Measurements from ENCODE around the gene PLD6.
"Not testable (repeated sequence)": the region's sequence is repeated elsewhere in the genome, so short reads cannot be mapped to it uniquely, and the experiment has no call there.

PLD6 gene

DNA sequence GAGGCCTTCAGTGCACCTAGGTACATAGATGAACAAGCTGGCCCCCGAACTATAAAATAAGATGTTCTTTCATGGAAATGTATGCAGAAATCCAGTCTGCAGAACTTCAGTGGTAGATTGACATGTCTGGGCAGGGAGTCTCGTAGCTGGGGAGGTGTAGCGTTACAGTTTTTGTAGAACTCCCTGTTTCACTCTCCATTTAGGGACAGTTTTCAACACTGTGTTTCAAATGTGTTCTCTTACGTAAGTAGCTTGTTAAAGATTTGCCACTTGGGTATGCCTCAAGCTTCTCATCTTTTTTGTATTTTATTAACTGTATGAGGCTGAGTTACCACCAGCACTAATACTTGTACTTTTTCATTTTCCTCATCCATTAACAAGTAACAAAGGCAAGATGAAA, 46.6 kb downstream of the PLD6 start:
- Histone ChIP-seq H3K4me1 (ENCODE audit: control insufficient read depth, low read depth, low read length) (no peaks in the 10 kb centered on the region), H3K27ac (ENCODE audit: low read length) (no peak overlapping the region), H3K27me3 (ENCODE audit: control insufficient read depth, insufficient read depth, low read length) (no peaks in the 10 kb centered on the region), H3K9ac (ENCODE audit: low read length) (no peak overlapping the region), H3K9me3 (ENCODE audit: control insufficient read depth, low read depth, low read length) (no peaks in the 10 kb centered on the region), H3K36me3 (ENCODE audit: control insufficient read depth, low read depth, low read length) (peaks cover 42% of the 10 kb centered on the region), H3K4me3 (ENCODE audit: low read length) (no peak overlapping the region)

DNA sequence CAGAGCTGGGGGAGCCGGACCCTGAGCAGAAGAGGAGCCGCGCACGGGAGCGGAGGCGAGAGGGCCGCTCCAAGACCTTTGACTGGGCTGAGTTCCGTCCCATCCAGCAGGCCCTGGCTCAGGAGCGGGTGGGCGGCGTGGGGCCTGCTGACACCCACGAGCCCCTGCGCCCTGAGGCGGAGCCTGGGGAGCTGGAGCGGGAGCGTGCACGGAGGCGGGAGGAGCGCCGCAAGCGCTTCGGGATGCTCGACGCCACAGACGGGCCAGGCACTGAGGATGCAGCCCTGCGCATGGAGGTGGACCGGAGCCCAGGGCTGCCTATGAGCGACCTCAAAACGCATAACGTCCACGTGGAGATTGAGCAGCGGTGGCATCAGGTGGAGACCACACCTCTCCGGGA, 47.6 kb downstream of the PLD6 start:
- peaks cover 48% of the 10 kb centered on the region for H3K36me3 ChIP-seq (ENCODE audit: control insufficient read depth, low read depth, low read length)
- H3K9me3 ChIP-seq (ENCODE audit: control insufficient read depth, low read depth, low read length): not testable (repeated sequence)

DNA sequence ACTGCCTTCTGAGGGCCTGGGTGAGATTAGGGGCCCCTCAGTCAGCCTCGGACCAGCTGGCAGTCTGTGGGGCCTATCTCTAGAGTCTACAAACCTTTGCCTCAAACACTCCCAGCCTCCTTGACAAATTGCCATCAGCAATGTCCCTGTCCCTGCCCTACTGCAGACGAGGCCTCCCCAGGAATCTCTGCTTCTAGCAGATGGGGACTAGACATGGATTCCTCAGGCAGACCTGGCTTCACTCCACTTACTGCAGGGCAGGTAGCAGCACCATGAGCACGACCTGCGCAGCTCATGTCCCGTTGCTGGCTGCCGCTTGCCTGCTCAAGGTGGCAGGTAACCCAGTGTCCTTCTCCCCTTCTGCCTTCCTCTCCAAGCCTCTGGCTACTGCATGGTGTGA, 49.1 kb downstream of the PLD6 start:
- Histone ChIP-seq H3K9ac (ENCODE audit: low read length) (no peak overlapping the region), H3K27me3 (ENCODE audit: control insufficient read depth, insufficient read depth, low read length) (no peaks in the 10 kb centered on the region), H3K27ac (ENCODE audit: low read length) (no peak overlapping the region), H3K4me3 (ENCODE audit: low read length) (no peak overlapping the region), H3K9me3 (ENCODE audit: control insufficient read depth, low read depth, low read length) (no peaks in the 10 kb centered on the region), H3K36me3 (ENCODE audit: control insufficient read depth, low read depth, low read length) (peaks cover 59% of the 10 kb centered on the region), H3K4me1 (ENCODE audit: control insufficient read depth, low read depth, low read length) (no peaks in the 10 kb centered on the region)

More for the DNA sequence above, 47.6 kb downstream of the PLD6 start:
- H3K27ac ChIP-seq (ENCODE audit: low read length); H3K9ac ChIP-seq (ENCODE audit: low read length); H3K27me3 ChIP-seq (ENCODE audit: control insufficient read depth, insufficient read depth, low read length); H3K4me1 ChIP-seq (ENCODE audit: control insufficient read depth, low read depth, low read length); H3K4me3 ChIP-seq (ENCODE audit: low read length): not testable (repeated sequence)

DNA sequence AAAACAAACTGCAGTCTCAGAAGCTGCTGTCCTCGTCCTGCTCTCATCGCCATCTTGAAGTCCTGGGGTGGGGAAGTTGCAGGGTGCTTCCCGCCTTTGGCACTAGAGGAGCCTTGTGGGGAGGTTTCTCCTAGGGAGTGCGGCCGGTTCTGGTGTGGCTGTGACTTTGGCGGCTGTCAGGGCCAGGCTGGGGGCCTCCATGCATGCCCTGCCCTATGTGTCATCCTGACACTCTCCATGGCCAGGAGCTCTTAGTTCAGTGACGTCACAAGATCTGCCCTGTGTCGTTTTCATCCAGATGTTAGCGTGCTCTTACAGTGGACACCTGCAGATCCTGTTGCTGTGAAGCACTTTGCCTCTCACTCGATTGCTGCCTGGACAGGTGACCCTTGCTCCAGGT, 49.6 kb downstream of the PLD6 start:
- Histone ChIP-seq H3K4me1 (ENCODE audit: control insufficient read depth, low read depth, low read length) (no peaks in the 10 kb centered on the region), H3K9ac (ENCODE audit: low read length) (no peak overlapping the region), H3K27ac (ENCODE audit: low read length) (no peak overlapping the region), H3K36me3 (ENCODE audit: control insufficient read depth, low read depth, low read length) (peaks cover 54% of the 10 kb centered on the region), H3K4me3 (ENCODE audit: low read length) (no peak overlapping the region), H3K9me3 (ENCODE audit: control insufficient read depth, low read depth, low read length) (no peaks in the 10 kb centered on the region), H3K27me3 (ENCODE audit: control insufficient read depth, insufficient read depth, low read length) (no peaks in the 10 kb centered on the region)

DNA sequence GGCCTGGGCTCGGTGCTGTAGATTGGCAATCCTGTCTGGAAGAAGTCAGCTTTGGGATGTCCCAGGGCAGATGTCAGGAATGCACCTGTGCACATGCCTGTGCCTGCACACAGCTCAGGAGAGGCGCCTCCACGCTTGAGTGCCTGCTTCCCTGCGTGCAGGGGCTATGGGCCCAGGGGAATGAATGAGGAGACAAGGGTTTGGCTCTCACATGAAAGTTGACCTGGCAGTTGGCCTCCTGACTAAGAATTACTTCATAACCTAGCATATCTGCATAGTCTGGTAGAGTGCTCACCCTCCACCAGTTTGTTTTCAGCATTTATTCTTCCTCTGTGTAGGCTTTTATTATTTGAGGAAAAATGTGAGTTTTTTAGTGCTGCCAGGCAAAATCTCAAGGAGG, 50.0 kb downstream of the PLD6 start:
- H3K4me1 ChIP-seq (ENCODE audit: control insufficient read depth, low read depth, low read length): no peaks in the 10 kb centered on the region
- no peak overlapping the region for H3K9ac ChIP-seq (ENCODE audit: low read length)
- no peaks in the 10 kb centered on the region for H3K27me3 ChIP-seq (ENCODE audit: control insufficient read depth, insufficient read depth, low read length)
- no peaks in the 10 kb centered on the region for H3K9me3 ChIP-seq (ENCODE audit: control insufficient read depth, low read depth, low read length)
- H3K27ac ChIP-seq (ENCODE audit: low read length): no peak overlapping the region
- H3K4me3 ChIP-seq (ENCODE audit: low read length): no peak overlapping the region
- peaks cover 52% of the 10 kb centered on the region for H3K36me3 ChIP-seq (ENCODE audit: control insufficient read depth, low read depth, low read length)

DNA sequence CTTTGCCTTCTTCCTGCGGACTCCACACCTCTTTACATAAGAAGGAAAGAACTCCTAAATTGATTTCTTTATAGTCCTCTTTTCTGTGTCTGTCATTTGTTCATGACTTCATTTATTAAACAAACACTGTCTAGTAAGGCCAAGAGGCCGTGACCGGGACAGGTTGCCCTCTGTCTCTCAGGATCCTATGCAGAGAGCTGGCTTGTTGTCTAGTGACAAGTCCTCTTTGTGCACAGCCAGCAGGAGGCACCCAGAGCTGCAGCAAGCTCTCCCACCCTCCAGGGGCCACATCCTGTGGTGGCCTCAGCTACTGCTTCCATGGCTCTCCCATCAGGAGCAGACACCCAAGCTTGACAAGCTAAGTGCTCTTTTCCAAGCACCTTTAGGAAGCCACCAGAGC, 50.6 kb downstream of the PLD6 start:
- no peak overlapping the region for H3K27ac ChIP-seq (ENCODE audit: low read length)
- H3K36me3 ChIP-seq (ENCODE audit: control insufficient read depth, low read depth, low read length): peaks cover 53% of the 10 kb centered on the region
- H3K9ac ChIP-seq (ENCODE audit: low read length): no peak overlapping the region

DNA sequence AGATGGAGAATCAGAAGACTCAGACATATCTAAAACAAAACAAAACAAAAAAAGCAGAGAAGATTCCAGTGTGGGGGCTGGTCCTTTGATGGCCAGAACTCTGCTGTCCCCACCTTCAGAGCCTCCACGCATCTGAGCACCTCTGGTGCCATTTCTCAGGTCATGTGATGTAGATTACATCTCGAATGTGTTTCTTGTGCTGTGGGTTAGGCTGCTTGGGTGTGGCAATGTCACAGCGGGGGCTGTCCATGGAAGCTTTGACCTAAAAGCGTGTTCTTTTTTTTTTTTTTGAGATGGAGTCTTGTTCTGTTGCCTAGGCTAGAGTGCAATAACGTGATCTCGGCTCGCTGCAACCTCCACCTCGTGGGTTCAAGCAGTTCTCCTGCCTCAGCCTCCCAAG, 51.2 kb downstream of the PLD6 start:
- Histone ChIP-seq H3K9ac (ENCODE audit: low read length) (no peak overlapping the region), H3K9me3 (ENCODE audit: control insufficient read depth, low read depth, low read length) (no peaks in the 10 kb centered on the region), H3K36me3 (ENCODE audit: control insufficient read depth, low read depth, low read length) (peaks cover 59% of the 10 kb centered on the region), H3K27me3 (ENCODE audit: control insufficient read depth, insufficient read depth, low read length) (no peaks in the 10 kb centered on the region), H3K27ac (ENCODE audit: low read length) (no peak overlapping the region), H3K4me3 (ENCODE audit: low read length) (no peak overlapping the region), H3K4me1 (ENCODE audit: control insufficient read depth, low read depth, low read length) (no peaks in the 10 kb centered on the region)

More for the DNA sequence above, 50.6 kb downstream of the PLD6 start:
- no peaks in the 10 kb centered on the region for H3K9me3 ChIP-seq (ENCODE audit: control insufficient read depth, low read depth, low read length)
- no peaks in the 10 kb centered on the region for H3K27me3 ChIP-seq (ENCODE audit: control insufficient read depth, insufficient read depth, low read length)
- no peak overlapping the region for H3K4me3 ChIP-seq (ENCODE audit: low read length)
- H3K4me1 ChIP-seq (ENCODE audit: control insufficient read depth, low read depth, low read length): no peaks in the 10 kb centered on the region

DNA sequence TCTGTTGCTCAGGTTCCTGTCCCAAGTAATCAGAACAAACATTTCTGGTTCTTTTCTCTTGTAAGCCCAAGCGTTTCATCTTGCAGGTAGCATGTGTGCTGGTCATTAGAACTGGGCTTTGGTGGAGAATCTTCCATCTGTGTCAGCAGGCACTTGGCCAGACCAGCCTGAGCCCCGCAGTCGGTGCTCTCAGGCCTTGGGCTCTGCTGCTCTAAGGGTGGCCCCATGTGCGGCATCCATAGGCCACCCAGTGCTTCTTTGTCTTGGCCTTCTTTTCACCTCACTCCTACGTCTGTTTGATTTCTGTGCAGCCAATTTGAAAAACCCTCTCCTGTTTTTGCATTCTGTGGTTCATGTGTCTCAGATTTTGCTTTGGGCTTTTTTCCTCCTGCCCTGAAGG, 51.6 kb downstream of the PLD6 start:
- Histone ChIP-seq H3K9ac (ENCODE audit: low read length) (no peak overlapping the region), H3K9me3 (ENCODE audit: control insufficient read depth, low read depth, low read length) (no peaks in the 10 kb centered on the region), H3K27me3 (ENCODE audit: control insufficient read depth, insufficient read depth, low read length) (no peaks in the 10 kb centered on the region), H3K36me3 (ENCODE audit: control insufficient read depth, low read depth, low read length) (peaks cover 56% of the 10 kb centered on the region), H3K4me1 (ENCODE audit: control insufficient read depth, low read depth, low read length) (no peaks in the 10 kb centered on the region), H3K4me3 (ENCODE audit: low read length) (no peak overlapping the region), H3K27ac (ENCODE audit: low read length) (no peak overlapping the region)

DNA sequence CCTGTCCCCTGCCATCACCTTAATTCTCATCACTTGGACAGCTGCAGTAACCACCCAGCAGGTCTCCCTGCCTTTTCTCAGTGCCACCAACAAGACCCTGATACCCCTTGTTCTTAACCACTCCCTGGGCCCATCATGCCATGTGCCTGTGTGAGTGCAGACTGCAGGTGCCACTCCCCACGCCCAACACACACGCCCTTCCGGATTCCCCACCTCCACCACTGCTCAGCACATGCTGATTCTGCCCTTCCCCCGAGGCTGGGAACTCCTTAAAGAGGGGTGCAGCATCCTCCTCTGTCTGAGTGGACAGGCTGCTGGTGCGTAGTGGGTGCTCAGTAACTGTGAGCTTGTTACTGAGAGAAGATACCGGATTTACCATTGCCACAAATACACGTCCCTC, 52.4 kb downstream of the PLD6 start:
- Histone ChIP-seq H3K27me3 (ENCODE audit: control insufficient read depth, insufficient read depth, low read length) (no peaks in the 10 kb centered on the region), H3K4me3 (ENCODE audit: low read length) (no peak overlapping the region), H3K9me3 (ENCODE audit: control insufficient read depth, low read depth, low read length) (no peaks in the 10 kb centered on the region), H3K27ac (ENCODE audit: low read length) (no peak overlapping the region), H3K4me1 (ENCODE audit: control insufficient read depth, low read depth, low read length) (no peaks in the 10 kb centered on the region), H3K36me3 (ENCODE audit: control insufficient read depth, low read depth, low read length) (peaks cover 47% of the 10 kb centered on the region), H3K9ac (ENCODE audit: low read length) (no peak overlapping the region)

DNA sequence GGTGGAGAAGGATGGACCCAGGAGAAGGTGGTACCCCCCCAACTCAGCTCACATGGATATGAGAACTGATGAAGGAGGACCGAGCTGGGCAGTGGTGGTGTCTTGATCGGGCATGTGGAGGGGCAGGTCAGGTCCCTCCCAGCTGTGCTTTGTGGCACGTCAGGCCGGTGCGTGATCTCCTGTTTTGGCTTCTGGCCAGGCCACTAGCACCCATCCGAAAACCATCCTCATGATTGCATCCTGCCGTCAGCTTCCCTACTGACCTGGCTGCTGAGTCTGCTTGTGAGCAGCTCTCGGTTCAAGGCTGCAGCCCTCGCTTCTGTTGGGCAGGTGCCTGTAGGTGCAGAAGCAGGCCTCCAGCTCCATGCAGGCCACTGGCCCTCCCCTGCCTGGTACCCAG, 53.1 kb downstream of the PLD6 start:
- Histone ChIP-seq H3K27me3 (ENCODE audit: control insufficient read depth, insufficient read depth, low read length) (no peaks in the 10 kb centered on the region), H3K9ac (ENCODE audit: low read length) (no peak overlapping the region), H3K4me3 (ENCODE audit: low read length) (no peak overlapping the region), H3K27ac (ENCODE audit: low read length) (no peak overlapping the region), H3K9me3 (ENCODE audit: control insufficient read depth, low read depth, low read length) (no peaks in the 10 kb centered on the region), H3K36me3 (ENCODE audit: control insufficient read depth, low read depth, low read length) (peaks cover 47% of the 10 kb centered on the region), H3K4me1 (ENCODE audit: control insufficient read depth, low read depth, low read length) (no peaks in the 10 kb centered on the region)

DNA sequence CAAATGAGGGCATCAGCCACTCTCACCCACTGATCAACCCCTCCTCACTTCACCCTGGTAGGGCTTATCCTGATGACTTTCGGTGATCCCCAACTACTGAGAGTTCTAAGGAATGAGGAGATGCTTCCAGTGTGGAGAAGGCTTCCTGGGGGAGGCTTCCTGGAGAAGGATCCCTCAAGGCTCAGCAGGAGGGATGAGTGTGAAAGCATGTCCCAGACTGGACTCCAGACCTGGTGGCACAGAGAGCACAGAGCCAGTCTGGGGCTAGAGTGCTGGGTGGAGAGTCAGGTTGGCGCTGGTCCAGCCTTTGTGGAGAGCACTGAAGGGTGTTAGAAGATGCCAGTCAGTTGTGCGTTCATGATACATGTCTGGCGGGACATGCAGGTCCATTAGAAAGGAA, 53.7 kb downstream of the PLD6 start:
- H3K27ac ChIP-seq (ENCODE audit: low read length): no peak overlapping the region
- H3K9me3 ChIP-seq (ENCODE audit: control insufficient read depth, low read depth, low read length): no peaks in the 10 kb centered on the region
- H3K4me1 ChIP-seq (ENCODE audit: control insufficient read depth, low read depth, low read length): no peaks in the 10 kb centered on the region
- no peak overlapping the region for H3K9ac ChIP-seq (ENCODE audit: low read length)
- no peak overlapping the region for H3K4me3 ChIP-seq (ENCODE audit: low read length)
- H3K27me3 ChIP-seq (ENCODE audit: control insufficient read depth, insufficient read depth, low read length): no peaks in the 10 kb centered on the region
- H3K36me3 ChIP-seq (ENCODE audit: control insufficient read depth, low read depth, low read length): peaks cover 47% of the 10 kb centered on the region

DNA sequence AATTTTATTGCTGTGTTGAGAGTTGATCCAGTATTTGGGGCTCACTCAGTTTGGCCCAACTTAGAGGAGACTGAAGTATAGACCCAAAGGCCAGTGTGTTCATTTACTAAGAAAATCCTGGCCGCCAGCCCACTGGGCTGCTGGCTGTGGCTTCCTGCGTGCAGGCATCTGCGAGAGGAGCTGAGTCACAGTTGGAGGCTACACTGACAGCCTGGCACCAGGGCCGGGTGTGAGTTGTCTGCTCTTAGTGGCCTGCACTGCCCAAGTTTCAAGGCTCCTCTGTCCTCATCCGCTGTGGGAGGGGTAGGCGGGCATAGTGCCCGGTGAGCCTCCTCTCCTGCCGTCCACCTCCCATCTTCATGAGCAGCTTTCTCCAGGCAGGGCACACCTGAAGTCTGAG, 54.2 kb downstream of the PLD6 start:
- no peak overlapping the region for H3K9ac ChIP-seq (ENCODE audit: low read length)
- H3K36me3 ChIP-seq (ENCODE audit: control insufficient read depth, low read depth, low read length): peaks cover 44% of the 10 kb centered on the region
- H3K4me1 ChIP-seq (ENCODE audit: control insufficient read depth, low read depth, low read length): no peaks in the 10 kb centered on the region
- no peak overlapping the region for H3K4me3 ChIP-seq (ENCODE audit: low read length)
- H3K27me3 ChIP-seq (ENCODE audit: control insufficient read depth, insufficient read depth, low read length): no peaks in the 10 kb centered on the region
- no peak overlapping the region for H3K27ac ChIP-seq (ENCODE audit: low read length)
- no peaks in the 10 kb centered on the region for H3K9me3 ChIP-seq (ENCODE audit: control insufficient read depth, low read depth, low read length)
